Lung (tissue), 12 donors: Measurements from ENCODE around the gene FANCC. TPM values are rescaled to one million over a fixed set of nuclear protein-coding genes. Genes with fewer than 3 reads are reported as not detected.
A peak's percentile ranks its signal among the peaks of the same experiment; 100 is the strongest.
"Not testable (repeated sequence)": the region's sequence is repeated elsewhere in the genome, so short reads cannot be mapped to it uniquely, and the experiment has no call there.

Source experiments
- ATAC-seq: fragments of 200-7000 bp; cut with Tn5 transposase; one replicate; pipeline ENCODE4 v1.9.1; 2020; ENCODE audit warnings: moderate number of reproducible peaks; ENCODE audit not compliant: insufficient read depth, low FRiP score
- DNase-seq, 3 donors: peaks; one replicate each; pipeline ENCODE4 v3.0.0-alpha.2; 2013 to 2017
- H3K27ac ChIP-seq, 2 donors: one replicate each; pipeline ENCODE4 v1.5.1; 2013; ENCODE audit warnings: mild to moderate bottlenecking in 2 of 2, moderate library complexity in 2 of 2, control low read depth in 1 of 2, inconsistent platforms in 1 of 2, low read depth in 1 of 2, low read length in 1 of 2
- H3K27me3 ChIP-seq, 3 donors: one replicate each; pipeline ENCODE4 v1.5.1; 2013; ENCODE audit warnings: low read length in 2 of 3; ENCODE audit not compliant: control insufficient read depth in 3 of 3, insufficient read depth in 3 of 3
- H3K36me3 ChIP-seq, 4 donors: one replicate each; pipeline ENCODE4 v1.5.1; 2013; ENCODE audit warnings: low read length in 4 of 4, mild to moderate bottlenecking in 1 of 4, moderate library complexity in 1 of 4; ENCODE audit not compliant: control insufficient read depth in 4 of 4, insufficient read depth in 4 of 4
- H3K4me1 ChIP-seq, 5 donors: one replicate each; pipeline ENCODE4 v1.5.1; 2013; ENCODE audit warnings: low read length in 5 of 5, mild to moderate bottlenecking in 2 of 5, moderate library complexity in 1 of 5; ENCODE audit not compliant: control insufficient read depth in 5 of 5, insufficient read depth in 5 of 5
- H3K4me3 ChIP-seq: one replicate; pipeline ENCODE4 v1.5.1; 2013; ENCODE audit warnings: mild to moderate bottlenecking, control low read depth, moderate library complexity
- H3K9ac ChIP-seq, 2 donors: one replicate each; pipeline ENCODE4 v1.5.1; 2013; ENCODE audit warnings: low read length in 2 of 2, control low read depth in 1 of 2; ENCODE audit not compliant: insufficient read depth in 1 of 2
- H3K9me3 ChIP-seq, 4 donors: one replicate each; pipeline ENCODE4 v1.5.1; 2013; ENCODE audit warnings: low read length in 3 of 4, mild to moderate bottlenecking in 1 of 4, moderate library complexity in 1 of 4; ENCODE audit not compliant: control insufficient read depth in 4 of 4, insufficient read depth in 3 of 4
- WGBS, 2 donors: extraction: QIAGEN DNeasy Blood & Tissue Kit; methylation state at CpG; one replicate each; pipeline ENCODE4 v1.1.7; 2013; 5-methylcytosine and 5-hydroxymethylcytosine counted together
- polyA plus RNA-seq, 2 donors: library from polyadenylated mRNA; stranded (reverse); fragments of 200-250 nt; gene quantifications; one replicate each; pipeline ENCODE4 v1.2.1, GENCODE V29; 2013
- total RNA-seq, 2 donors: library from RNA; depleted of rRNA in 1 of 2; stranded (reverse); fragments of >200 nt in 1 of 2; gene quantifications; one replicate each; pipeline ENCODE4 v1.2.1, GENCODE V29; 2014 to 2021
- TF ChIP-seq, protein P1 (sequence below): IDR thresholded peaks from 2 replicates; pipeline ENCODE4 v1.5.1; 2012; ENCODE audit warnings: mild to moderate bottlenecking; ENCODE audit errors: control extremely low read depth, extremely low read depth
- donor health status: control.
- donor health status: control.
- donor health status: Bipolar disorder and iron deficiency.
- donor health status: healthy.
- donor health status: DM: yes; HTN: yes; CAD: no.

The FANCC gene
- total and polyA plus RNA-seq, 4 donors: 4.4 to 20.0 (median 8.7) TPM

DNA sequence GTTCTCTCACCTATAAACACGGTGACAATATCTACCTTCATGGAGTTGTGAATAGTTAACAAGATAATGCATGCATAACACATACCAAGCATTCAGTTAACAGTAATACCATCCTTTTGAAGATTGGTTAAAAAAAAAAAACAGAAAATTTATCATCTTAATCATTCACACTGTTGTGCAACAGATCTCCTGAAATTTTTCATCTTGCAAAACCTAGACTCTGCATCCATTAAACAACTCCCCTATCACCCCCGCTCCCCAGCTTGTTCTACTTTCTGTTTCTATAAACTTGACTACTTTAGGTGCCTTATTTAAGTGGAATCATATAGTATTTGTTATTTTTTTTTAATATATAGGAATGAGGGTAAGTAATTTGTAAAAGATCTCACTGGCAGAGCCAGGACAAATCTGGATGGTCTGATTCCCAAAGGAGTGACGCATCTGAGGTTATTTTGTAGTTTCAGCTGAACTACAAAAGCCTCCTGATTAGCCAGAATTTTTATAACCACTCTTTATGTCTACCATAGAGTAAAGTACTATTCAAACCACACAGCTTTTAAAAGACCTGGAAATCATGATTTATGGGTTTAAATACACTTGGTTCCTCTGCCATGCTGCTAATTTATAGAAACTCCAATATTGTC is 93.0 kb downstream of the FANCC start:
- Histone ChIP-seq H3K36me3 (no peaks in the 10 kb centered on the region), H3K4me3 (no peak overlapping the region), H3K27me3 (no peaks in the 10 kb centered on the region), H3K4me1 (peaks cover 0 to 22% (median 4%) of the 10 kb centered on the region in 5 donors), H3K27ac (no peak overlapping the region), H3K9me3 (no peaks in the 10 kb centered on the region), H3K9ac (peak overlapping the region in 1 of 2 donors; percentile 44)
- WGBS, 2 donors: 90 to 94% methylated on average over 3 of the region's 3 CpGs
- TF ChIP-seq, protein P1, sequence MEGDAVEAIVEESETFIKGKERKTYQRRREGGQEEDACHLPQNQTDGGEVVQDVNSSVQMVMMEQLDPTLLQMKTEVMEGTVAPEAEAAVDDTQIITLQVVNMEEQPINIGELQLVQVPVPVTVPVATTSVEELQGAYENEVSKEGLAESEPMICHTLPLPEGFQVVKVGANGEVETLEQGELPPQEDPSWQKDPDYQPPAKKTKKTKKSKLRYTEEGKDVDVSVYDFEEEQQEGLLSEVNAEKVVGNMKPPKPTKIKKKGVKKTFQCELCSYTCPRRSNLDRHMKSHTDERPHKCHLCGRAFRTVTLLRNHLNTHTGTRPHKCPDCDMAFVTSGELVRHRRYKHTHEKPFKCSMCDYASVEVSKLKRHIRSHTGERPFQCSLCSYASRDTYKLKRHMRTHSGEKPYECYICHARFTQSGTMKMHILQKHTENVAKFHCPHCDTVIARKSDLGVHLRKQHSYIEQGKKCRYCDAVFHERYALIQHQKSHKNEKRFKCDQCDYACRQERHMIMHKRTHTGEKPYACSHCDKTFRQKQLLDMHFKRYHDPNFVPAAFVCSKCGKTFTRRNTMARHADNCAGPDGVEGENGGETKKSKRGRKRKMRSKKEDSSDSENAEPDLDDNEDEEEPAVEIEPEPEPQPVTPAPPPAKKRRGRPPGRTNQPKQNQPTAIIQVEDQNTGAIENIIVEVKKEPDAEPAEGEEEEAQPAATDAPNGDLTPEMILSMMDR: no peak
- ATAC-seq (no peak), DNase-seq (no peak)

DNA sequence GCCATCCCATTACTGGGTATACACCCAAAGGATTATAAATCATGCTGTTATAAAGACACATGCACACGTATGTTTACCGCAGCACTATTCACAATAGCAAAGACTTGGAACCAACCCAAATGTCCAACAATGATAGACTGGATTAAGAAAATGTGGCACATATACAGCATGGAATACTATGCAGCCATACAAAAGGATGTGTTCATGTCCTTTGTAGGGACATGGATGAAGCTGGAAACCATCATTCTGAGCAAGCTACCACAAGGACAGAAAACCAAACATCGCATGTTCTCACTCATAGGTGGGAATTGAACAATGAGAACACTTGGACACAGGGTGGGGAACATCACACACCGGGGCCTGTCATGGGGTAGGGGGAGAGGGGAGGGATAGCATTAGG is 97.2 kb downstream of the FANCC start:
- H3K9me3 ChIP-seq, DNase-seq, H3K4me3 ChIP-seq, H3K36me3 ChIP-seq, H3K27ac ChIP-seq, H3K9ac ChIP-seq, ATAC-seq, H3K27me3 ChIP-seq: not testable (repeated sequence)
- peaks cover 0 to 18% (median 4%) of the 10 kb centered on the region in 5 donors for H3K4me1 ChIP-seq
- 97% methylated on average over 2 to 4 of the region's 4 CpGs for WGBS, 2 donors

DNA sequence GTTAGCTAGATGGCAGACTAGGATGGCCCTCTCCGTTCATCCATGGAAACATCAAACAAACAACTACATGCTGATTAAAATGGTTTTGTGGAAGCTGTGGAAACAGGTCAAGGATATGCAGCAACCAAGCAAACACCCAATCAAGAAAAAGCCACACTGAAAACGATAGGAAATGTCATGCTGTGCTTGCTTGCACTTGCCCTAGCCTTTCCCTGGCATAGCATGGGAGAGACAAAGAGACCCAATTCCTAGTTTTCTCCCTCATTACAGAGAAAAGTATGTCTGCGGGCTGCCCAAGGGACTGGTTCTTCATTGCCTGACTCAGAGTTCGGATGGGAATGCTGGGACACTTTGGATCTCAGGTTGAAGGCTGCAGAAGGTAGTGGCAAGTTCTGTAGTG is 98.7 kb downstream of the FANCC start:
- Histone ChIP-seq H3K27me3 (no peaks in the 10 kb centered on the region), H3K36me3 (no peaks in the 10 kb centered on the region), H3K4me3 (no peak overlapping the region), H3K9me3 (no peaks in the 10 kb centered on the region), H3K9ac (no peak overlapping the region), H3K27ac (no peak overlapping the region), H3K4me1 (peaks cover 0 to 7% (median 0%) of the 10 kb centered on the region in 5 donors)
- TF ChIP-seq, protein P1: no peak
- WGBS, 2 donors: 84 to 92% methylated on average over 4 of the region's 4 CpGs
- DNase-seq (no peak), ATAC-seq (no peak)

DNA sequence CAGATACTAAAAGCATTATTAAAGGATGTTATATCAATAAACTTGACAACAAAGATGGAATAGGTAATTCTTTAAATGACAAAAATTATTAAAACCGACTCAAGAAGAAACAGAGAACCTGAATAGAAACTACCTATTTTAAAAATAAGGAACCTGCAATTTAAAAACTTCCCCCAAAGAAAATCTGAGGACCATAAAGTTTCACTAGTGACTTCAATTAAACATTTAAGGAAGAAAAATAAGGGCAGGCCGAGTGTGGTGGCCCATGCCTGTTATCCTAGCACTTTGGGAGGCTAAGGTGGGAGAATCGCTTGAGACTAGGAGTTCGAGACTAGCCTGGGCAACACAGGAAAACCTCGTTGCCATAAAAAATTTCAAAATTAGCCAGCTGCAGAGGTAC is 99.6 kb downstream of the FANCC start:
- TF ChIP-seq, protein P1: no peak
- DNase-seq (no peak), ATAC-seq (no peak)
- Histone ChIP-seq H3K36me3 (no peaks in the 10 kb centered on the region), H3K4me1 (peaks cover 0 to 13% (median 0%) of the 10 kb centered on the region in 5 donors), H3K4me3 (no peak overlapping the region), H3K9me3 (no peaks in the 10 kb centered on the region), H3K27ac (no peak overlapping the region), H3K9ac (no peak overlapping the region), H3K27me3 (no peaks in the 10 kb centered on the region)
- WGBS, 2 donors: 65 to 86% methylated on average over 5 of the region's 5 CpGs
